Umbilical cord (tissue), 2 donors: Measurements from ENCODE around the gene SAXO2. TPM values are rescaled to one million over a fixed set of nuclear protein-coding genes. Genes with fewer than 3 reads are reported as not detected.
A peak's percentile ranks its signal among the peaks of the same experiment; 100 is the strongest.
"Not testable (repeated sequence)": the region's sequence is repeated elsewhere in the genome, so short reads cannot be mapped to it uniquely, and the experiment has no call there.

Source experiments
- DNase-seq: peaks from one replicate; pipeline ENCODE4 v3.0.0-alpha.2; 2015; ENCODE audit warnings: low spot score
- total RNA-seq: library from RNA; depleted of rRNA; stranded (reverse); fragments of >200 nt; gene quantifications from one replicate; pipeline ENCODE4 v1.2.3, GENCODE V29; 2014; ENCODE audit warnings: low replicate concordance; ENCODE audit not compliant: insufficient read depth

The SAXO2 gene, protein sequence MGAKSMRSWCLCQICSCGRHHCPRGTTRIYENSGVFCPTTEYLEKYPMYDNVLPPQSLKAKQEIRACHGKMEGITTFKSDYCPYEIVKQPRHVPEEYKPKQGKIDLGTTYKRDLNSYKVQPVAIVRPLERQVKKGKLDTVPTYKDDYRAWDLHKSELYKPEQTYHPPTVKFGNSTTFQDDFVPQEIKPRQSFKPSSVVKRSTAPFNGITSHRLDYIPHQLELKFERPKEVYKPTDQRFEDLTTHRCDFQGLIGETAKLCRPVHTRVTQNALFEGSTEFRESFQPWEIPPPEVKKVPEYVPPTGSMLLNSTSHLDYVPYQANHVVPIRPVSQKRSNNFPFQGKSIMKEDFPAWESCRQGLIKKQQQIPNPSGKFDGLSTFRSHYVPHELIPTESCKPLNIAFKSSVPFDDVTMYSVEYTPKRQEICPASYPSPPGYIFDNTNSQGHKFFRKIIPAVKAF
- 2.4 TPM for total RNA-seq

DNA sequence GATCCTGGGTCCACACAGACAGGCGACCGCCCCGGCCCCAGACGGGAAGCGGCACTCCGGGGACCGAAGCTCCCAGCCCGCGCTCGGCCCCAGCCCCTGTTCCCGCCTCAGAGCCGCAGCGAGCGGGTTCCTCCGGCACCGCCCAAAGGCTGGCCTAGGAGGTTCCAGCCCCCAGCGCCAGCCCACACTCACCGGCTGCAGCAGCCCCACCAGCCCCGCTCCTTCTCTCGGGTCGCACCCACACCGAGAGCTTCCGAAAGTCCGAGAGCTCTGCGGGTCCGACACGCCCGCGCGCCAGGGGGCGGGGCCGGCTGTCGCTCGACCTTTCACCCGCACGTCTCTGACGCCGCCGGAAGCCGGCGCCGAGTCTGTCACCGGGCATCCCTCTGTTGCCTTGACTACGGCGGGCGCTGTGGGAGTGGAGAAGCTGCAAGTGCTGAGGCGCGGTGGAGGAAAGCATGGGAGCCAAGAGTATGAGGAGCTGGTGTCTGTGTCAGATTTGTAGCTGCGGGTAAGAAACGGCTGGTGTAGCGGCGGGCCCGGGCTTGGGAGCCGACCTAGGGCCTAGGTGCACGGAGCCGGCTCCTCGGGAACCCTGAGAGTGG, at the start of gene SAXO2, which contains the start of gene EFL1:
Gene SAXO2, plus strand, starts transcription at position 397 of the 605 bp plus-strand sequence. Its CDS starts 62 bp downstream, at position 459.
Gene EFL1, minus strand, starts transcription at position 313 of the 605 bp plus-strand sequence. CDS start 956 bp downstream, outside the sequence.
- DNase-seq, result peak; percentile 94

DNA sequence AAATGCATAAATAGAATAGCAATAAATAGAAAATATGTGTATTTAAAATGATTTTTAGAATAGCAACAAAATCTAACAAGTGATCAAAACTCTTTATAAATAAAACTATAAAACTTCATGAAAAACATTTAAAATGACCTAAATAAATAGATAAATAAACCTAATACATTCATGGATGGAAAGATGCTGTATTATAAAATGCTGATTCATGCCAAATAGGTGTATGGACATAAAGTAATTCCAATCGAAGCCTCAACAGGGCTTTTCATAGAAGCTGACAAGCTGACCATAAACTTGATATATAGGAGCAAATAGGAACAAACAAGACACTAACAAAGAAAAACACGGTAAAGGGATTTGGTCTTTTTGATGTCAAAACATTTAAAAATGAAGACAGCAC, 46.5 kb upstream of the SAXO2 start:
- DNase-seq, result not testable (repeated sequence)

DNA sequence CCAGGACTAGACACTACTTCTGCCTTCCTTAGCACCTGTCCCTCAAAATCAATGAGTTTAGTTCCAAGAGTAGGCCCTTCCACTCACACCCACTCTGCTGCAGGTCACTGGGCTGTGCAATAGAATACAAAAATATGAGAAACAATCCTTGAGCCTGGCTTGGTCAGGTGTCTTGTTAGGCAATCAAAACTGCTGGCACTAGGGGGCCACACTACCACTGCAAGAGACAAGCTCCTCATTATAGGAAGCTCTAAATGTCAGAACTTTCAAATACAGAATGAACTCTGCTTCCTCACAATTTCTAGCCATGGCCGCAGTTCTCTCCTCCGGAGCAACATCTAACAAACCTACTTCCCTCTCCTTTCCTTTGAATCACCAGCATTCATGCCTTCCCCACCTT, 41.1 kb upstream of the SAXO2 start:
- DNase-seq, result peak; percentile 5

DNA sequence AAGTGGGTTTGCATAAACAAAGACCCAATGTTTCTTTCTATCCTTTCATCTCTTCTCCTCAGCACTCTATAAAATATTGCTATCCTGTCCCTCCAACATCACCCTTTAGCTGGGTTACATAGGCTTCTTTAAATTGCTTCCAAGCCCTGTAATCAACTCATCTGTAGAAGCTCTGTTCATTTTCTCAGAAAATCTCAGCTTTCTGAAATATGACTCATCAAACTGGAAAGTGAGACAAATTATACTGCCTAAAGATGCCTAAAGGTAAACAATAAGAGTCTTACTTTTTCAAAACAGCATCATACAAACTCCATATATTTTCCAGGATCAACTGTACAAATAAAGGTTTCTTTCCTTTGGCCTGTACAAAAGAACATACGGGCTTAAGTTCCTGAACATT, 33.9 kb upstream of the SAXO2 start:
- DNase-seq, result no peak

DNA sequence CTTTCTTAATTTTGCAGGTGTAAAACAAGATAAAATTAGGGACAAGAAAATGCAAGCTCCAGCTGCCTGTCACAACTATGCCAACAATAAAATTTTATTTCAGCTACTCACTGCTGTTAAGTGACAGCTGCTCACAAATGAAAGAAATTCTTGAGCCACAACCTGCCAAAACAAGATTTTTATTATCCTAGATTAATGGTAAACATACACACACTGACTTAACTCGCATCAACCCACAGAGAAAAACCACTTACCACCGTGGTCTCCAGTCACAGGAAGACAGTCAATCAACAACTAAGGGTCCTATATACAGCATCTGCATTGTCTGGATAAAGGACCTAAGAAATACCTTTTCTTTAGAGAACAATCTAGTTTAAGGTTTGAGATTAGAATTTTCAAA, 31.4 kb upstream of the SAXO2 start:
- DNase-seq, result no peak

DNA sequence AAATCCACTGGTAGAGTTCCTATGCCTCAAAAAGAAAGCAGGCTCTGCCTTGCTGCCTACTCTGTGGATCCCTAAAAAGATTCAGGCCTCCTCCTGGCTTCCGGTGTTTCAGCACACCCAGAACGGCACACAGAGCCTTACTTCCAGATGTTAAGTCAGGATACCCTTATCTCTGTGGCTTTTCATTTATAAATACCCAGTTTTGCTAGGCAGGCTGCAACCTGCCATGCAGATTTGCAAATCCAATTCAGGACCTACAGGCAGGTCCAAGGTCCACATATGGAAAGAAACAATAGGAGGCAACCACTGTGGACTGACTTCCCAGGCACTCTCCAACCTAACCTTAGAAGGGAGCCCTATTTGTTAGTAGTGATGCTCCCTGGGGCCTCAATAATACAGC, 30.8 kb upstream of the SAXO2 start:
- no peak for DNase-seq

DNA sequence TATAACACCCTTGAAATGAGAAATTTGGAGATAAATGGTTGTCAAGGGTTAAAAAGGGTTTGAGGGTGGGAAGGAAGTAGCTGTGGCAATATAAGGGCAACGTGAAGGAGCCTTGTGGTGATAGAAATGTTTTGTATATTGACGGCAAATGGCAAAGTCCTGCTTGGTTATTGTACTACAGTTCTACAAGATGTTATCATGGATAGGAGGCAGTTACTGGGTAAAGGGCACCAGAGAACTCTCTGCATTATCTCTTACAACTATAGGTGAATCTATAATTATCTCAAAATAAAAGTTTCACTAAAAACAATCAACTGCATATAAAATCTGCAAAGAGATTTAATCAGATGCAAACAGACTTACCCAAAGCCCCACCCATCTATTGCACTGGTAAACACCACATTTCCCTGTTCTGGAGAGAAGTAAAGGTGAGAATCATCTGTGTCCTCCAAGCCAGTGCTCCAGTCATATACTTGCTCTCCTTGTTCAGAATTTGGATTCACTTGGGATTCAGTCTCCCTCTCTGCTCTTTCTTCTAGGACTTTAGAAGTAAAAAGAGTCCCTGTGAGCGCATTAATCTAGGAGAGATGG, 24.6 kb upstream of the SAXO2 start:
- not testable (repeated sequence) for DNase-seq

DNA sequence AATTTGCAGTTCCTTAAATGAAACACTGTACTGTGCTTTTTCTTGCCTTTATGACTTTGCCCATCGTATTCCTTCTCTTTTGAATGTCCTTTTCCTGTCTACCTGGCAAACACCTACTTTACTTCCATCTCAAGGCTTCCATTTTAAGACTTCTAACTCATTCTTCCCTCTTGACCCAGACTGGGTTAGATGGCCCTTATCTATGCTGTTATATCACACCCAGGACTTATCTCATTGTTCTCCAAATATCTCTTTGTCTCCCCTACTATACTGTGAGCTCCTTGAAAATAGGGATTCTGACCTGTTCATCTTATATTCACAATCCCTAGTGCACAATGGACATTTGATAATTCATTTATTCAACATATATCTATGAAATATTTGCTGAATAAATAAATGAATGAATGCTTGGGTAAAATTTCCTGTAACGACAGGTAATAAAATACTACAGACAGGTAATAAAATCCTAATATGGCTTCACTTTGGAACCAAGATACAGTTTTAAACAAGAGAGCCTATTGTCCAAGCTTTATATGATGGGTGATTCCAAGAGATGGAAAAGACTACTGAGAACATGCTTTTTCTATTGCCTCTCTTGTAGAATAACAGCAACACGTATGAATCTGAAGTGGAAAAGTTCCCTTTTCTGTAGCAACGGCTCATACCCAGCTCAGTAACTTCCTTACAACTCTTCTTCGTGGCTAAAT, 22.8 kb upstream of the SAXO2 start:
- DNase-seq, result no peak

DNA sequence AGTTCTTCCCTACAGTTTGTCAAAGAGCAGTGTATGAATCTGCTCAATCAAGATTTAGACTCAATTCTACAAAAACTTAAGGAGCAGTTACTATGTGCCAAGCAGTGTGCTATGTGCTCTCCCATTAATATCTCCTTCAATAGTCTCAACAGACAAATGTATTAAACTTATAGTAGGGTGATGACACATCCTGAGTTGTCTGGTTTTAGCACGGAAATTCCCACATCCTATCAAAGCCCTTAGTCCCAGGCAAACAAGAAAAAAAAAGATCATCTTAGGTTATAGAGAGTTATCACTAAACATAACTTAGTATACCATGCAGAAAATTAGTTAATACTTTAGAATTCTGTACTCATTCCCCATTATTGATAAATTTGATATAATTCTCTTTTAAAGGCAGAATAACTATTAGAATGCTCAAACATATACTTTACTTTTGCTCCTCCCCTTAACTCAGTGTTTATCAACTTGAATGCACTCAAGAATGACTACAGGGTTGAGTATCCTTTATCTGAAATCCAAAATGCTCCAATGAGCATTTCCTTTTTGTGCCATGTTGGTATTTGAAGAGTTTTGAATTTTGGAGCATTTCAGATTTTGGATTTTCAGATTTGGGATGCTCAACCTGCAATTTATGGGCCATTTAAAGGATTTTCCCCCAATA, 20.6 kb upstream of the SAXO2 start:
- not testable (repeated sequence) for DNase-seq

DNA sequence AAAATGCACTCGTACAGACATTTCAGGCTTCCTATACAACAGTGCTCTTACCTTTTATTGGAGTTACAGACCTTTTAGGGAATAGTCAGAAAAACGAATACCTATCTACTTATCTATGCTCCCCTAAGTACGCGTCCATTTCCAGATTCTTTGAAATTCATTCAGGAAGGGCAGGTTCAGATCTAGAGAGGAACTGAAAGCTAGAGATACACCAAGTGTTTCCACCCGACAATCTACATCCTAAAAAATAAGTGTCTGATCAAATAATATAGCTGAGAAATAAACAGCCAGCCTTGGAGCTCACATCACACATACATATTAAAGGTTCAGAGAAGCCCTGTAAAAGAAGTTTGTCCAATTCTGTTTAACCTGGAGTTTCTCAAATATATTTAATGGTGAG, 19.0 kb upstream of the SAXO2 start:
- not testable (repeated sequence) for DNase-seq

DNA sequence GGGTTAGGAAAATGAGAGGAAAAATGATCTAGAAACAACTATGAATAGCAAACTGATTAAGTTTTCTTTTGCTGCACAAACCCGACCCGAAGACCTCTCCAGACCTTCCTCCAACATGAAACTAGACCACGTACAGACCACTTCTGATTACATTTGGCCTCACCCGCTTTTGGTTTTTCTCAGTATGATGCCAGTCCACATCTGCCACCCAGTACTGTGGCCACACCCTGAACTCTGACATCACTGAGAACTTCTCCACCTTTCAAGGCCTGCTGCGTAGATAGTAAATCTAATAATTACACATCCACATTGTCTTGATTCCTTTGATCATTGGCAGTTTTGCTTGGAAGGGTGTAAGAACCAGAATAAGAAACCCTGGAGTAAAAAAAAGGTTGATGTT, 16.7 kb upstream of the SAXO2 start:
- not testable (repeated sequence) for DNase-seq

DNA sequence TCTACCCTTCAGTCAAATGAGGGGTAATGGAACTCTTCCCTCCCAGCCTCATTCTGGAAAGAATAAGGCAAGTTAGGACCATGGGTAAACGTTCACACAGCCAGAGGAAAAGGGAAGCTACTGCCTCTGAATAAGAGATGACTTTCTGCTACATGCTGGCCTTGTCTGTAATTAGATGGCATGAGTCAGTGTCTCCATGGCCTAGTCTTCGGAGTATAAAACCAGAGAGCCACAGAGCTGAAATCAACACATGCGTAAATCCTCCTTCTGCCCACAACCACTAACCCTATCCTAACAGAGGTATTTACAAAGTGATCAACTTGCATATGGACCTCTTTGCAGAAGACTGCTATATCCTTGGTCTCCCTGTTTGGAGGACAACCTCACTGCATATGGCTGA, 14.4 kb upstream of the SAXO2 start:
- not testable (repeated sequence) for DNase-seq

DNA sequence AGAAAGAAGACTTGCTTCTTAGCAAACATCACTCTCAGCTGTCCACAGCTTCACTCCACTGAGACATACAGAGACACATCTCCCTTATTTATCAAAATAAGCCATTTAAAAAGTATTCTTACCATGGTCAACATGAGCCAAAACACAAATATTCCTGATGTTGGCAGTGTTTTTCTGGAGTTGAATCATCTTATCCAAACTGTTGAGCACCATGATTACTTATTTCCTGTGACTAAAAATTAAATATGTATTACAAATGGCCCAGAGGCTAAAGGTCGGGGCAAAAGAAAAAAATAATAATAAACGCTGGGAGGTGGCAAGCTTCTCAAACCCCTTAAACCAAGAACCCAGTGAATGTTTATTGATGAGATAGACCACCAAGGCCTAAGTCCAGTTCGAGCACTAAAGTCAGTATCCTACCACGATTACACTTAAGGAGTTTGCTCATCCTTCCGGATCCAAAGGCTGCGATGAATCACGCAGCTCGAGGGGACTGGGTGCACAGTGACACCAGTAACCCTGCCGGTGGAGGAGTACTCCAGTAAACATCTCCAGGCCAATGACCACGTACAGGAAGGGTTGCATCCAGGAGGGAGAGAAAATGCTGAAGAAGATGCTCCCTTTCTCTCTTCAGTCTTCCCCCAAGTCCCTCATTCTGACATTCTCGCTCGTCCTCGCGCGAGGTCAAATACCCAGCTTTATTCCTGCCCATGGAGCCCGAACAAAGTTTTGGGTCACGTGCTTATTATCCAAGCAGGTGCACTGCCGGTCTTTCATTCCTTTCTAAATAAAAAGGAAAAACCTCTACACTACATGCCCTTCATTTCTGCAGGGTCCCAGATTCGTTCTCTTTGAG, 824 bp upstream of the SAXO2 start:
- peak; percentile 37 for DNase-seq

DNA sequence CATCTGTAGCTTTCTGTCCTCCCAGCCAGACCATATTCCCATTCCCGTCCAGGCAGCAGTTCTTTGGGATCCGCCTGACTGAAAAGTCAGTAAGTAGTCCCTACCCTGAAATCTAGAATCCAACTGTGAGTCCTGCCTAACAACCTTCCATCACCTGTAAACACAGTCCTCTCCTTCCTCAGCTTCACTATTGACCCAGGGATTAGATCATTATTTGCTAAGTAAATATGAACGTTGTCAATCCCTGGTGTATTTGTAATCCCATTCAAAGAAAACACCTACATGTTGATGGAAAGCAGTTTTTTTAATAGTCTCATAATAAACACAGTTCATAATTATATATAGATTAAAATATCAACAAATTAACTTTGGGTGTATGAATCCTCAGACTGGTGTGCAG, 732 bp downstream of the SAXO2 start:
- DNase-seq, result no peak

DNA sequence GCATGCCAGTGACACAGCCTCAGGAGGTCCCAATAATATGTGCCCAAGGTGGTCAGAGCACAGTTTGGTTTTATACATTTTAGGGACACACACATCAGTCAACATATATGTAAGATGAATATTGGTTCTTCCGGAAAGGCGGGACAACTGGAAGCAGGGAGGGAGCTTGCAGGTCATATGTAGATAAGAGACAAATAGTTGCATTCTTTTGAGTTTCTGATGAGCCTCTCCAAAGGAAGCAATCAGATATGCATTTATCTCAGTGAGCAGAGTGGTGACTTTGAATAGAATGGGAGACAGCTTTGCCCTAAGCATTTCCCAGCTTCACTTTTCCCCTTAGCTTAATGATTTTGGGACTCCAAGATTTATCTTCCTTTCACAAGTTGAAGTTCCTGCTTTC, 4.5 kb downstream of the SAXO2 start:
- not testable (repeated sequence) for DNase-seq

DNA sequence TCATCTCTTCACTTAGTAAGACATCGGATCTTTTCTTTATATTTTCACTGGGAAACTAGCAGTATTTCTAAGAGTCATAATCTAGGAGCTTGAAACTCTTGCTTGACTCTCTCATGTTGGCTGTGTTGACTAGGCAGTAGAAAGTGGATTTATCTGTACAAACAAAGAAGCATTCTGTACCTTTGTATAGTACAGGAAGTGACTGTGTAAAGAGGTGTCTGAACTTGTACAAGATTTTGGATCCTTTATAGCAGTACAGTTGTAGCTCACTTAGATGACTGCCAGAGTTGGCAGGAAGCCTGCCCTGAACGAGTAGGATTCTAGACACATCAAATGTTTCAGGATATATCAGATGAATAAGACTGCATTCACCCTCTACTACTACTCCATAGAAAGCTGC, 5.8 kb downstream of the SAXO2 start:
- not testable (repeated sequence) for DNase-seq

DNA sequence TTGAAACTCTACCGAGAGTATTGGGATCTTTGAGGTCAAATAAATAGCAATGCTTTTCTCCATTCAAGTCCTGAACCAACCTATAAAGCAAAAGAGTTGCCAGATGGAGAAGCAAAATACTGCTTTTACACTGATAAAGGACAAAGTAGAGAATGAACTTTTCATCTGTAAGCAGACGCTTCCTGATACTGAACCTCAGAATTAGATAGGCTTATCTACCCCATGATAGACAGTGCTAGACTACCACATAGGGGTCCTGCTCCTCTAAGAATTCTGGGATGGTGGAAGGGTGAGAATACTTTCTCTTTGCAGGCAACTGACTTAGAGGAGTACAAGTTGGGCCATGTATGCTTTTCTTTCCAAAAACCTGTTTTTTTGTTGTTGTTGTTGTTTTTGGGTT, 9.5 kb downstream of the SAXO2 start:
- no peak for DNase-seq

DNA sequence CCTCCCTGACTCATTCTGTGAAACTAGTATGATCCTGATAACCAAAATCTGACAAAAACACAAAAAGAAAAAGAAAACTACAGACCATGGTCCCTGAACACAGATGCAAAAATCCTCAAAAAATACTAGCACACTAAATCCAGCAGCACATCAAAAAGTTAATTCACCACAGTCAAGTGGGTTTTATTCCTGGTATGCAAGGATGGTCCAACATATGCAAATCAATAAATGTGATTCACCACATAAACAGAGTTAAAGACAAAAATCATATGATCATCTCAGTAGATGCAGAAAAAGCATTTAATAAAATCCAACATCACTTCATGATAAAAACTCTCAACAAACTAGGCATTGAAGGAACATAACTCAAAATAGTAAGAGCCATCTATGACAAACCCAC, 12.8 kb downstream of the SAXO2 start:
- DNase-seq, result no peak

DNA sequence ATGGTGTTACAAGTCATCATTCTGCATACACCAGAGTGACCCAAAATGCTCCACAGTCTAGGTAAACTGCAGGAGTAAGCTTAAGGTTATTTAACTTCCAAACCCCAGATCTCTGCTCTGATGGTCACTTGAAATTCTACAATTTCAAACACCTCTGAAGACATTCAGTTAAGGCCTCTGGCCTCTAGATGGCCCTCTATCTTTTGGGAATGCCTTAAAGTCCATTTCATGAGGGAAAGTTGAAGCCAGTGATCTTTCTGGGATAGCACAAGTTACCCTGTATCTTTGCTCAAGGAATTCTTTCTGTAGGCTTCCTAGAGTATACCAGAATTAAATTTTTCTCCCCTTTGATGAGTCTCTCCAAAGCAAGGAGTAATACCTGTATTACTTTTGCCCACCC, 18.7 kb downstream of the SAXO2 start:
- not testable (repeated sequence) for DNase-seq

DNA sequence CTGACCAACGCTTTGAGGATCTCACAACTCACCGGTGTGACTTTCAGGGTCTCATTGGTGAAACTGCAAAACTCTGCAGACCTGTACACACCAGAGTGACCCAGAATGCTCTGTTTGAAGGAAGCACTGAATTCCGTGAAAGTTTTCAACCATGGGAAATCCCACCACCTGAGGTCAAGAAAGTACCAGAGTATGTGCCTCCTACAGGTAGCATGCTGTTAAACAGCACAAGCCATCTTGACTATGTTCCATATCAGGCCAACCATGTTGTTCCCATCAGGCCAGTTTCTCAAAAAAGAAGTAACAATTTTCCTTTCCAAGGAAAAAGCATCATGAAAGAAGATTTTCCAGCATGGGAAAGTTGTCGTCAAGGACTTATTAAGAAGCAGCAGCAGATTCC, 19.8 kb downstream of the SAXO2 start:
- not testable (repeated sequence) for DNase-seq
